NCI-H524 (cell line): ENCODE results near the gene PCMT1.
A peak's percentile ranks its signal among the peaks of the same experiment; 100 is the strongest.
"Not testable (repeated sequence)": the region's sequence is repeated elsewhere in the genome, so short reads cannot be mapped to it uniquely, and the experiment has no call there.

Source experiments
- DNase-seq, 2 experiments: peaks; one replicate each; lab custom pipeline; 2025; lab: John Stamatoyannopoulos, UW

Gene PCMT1

DNA sequence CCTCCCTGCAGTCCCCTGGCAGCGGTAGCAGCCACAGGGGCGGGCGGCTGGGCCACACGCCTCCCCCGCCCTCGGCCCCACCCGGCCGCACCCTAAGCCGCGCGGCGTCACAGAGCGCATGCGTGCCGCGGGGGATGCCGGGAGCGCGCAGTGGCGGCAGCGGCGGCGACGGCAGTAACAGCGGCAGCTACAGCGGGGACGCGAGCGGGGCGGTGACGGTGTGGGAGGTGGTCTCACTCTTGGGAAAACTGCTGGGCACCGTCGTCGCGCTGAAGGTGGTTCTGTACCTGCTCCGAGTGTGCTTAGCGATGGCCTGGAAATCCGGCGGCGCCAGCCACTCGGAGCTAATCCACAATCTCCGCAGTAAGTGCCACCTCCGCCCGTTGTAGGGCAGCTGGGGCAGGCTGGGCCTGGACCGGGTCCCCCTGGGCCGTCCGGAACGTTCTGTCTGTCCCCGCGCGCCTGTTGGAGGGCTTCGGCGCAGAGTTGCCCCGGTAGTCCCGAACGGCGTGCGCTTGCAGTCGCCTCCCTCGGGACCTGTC lies at the start of gene PCMT1:
TSS of gene PCMT1 (plus strand) at position 148 of the 542 bp plus-strand sequence. CDS start at position 309, 161 bp downstream.
- DNase-seq = peak; percentile 86 to 93

DNA sequence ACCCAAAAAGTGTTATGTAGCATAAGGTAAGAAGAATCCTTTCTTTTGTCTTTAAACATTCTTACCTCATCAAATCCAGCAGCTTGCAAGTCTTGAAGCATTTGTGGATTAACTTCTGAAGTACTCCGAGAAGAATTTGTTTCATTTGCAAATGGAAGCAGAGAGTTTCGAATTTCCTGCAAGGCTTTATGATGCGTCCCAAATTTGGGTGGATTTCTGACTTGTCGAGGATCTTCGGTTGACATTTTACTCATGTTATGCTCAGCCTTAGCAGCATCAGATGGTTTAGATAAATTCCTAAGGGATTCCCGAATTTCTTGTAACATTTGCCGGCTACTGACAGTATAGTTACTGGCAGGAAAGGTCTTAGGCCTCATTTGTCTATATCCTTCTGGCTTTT lies 47.8 kb upstream of the PCMT1 start:
- peak; percentile 20 to 79 for DNase-seq

DNA sequence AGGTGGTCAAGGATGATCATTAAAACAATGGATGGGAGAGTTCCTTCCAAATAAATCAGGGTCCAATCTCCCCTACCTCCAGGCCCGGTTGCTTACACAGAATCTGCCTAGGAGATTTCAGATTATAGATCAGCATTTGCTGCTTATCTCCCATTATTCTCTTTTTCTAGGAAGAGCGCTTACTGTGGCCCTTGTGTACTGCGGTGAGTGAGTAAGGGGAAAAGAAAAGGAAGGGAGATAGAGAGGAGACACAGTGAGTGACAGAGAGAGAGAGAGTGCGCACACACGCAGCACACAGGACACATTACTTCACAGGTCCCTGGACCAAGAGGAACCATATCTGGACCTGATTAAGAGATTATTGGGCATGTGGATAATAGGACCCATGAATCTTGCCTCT lies 37.8 kb upstream of the PCMT1 start:
- DNase-seq = no peak

DNA sequence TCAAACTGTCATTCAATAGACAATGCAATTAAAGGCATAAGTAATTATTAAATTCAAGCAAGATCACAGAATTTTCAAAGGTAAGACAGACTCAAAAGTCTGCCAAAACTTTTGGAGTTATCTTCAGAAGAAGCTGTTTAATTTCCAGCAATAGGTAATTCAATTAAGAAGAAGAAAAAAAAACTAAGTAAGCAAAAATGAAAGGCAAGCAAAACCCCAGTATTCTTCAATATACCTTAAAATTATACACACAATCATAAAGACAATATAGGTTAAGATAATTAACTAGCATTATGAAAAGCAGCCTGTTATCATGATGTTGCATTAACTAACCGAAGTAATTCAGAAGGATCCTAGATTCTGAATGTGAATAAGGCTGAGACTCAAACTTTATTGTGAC lies 35.1 kb upstream of the PCMT1 start:
- DNase-seq = no peak

DNA sequence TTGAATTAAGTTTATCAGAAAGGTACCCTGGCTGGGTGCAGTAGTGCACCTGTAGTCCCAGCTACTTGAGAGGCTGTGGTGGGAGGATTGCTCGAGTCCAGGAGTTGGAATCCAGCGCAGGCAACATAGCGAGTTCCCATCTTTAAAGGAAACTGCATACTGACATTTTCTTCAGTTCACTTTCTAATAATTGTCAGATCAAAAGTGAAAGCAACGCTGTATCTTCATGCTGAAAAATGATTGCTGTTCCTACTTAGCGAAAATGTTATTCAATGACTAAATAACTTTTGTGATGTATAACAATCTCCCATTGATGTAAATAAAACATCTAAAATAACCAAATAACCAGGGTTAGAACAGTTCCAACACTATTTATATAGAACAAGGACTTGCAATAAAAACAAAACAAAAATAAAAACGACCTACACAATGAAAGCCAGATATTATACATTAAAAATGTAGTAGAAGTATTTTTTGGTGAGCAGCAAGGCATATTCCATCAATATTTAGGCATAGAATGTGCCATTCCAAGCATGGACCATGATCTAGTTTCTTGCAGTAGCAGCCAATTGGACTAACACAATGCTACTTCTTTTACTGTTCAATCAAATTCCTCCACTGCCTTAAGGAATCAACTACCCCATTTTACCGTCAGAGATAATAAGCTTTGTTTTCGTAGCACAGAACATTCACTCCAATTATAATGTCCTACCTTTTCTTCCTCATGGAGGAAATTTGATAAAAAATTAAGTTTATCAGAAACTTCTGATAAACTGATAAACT lies 33.2 kb upstream of the PCMT1 start:
- no peak for DNase-seq

DNA sequence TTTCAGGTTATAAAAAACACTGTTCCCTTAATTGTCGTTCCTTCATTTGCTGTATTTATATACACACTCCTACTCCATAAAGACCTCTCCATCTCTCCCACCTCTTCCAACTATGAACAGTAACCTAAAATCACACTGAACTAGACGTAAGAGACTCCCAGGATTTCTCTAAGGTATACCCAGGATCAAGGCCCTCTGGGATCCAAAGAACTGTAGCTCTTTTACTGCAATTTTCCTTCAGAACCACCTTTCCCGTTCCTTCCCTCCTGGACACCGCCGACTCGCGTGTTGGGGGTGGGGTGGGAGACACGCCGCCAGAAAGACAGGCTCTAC lies 32.3 kb upstream of the PCMT1 start:
- DNase-seq = no peak

DNA sequence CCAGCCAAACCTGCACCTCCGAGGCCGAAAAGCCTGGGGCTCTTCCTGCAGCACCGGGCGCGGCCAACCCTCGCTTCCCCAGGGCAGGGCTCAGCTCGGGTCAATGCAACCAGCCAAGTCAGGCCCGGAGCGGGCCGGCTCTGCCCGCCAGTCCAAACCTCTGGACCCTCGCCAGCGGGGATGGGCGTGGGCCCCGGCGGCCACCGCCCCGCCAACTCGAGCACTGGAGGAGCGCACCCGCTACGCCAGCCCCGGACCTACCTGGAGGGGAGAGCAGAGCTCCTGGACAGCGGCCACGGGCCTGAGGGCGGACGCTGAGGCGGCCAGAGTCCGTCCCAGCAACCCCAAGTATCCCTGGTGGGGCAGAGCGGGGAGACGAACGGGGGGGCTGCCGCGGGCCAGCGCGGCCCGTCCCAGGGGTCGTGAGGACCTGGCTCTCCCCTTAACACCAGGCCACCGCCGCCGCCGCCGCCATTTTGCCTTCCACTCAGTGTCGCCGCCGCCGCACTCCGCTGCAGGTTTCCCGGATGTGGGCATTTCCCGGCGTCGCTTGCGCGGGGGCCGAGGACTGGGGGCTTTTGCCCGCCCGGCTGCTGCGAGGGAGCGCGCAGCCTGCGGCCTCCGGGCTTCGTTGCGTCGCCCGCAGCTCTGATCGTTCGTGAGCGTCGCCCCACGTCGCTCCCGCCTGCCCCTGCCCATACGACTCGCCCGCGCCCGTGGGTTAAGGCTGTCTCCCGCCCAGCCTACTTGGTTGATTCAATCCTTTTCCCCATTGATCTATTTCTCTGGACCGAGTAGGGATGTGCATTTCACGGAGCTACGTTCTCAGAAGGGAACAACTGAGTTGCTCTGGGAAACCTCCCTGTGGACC lies 31.7 kb upstream of the PCMT1 start, which contains the start of gene LATS1:
TSS of gene LATS1 (minus strand) at position 514 of the 871 bp plus-strand sequence. CDS start 15,975 bp downstream, outside the sequence.
- DNase-seq = peak; percentile 82 to 83

DNA sequence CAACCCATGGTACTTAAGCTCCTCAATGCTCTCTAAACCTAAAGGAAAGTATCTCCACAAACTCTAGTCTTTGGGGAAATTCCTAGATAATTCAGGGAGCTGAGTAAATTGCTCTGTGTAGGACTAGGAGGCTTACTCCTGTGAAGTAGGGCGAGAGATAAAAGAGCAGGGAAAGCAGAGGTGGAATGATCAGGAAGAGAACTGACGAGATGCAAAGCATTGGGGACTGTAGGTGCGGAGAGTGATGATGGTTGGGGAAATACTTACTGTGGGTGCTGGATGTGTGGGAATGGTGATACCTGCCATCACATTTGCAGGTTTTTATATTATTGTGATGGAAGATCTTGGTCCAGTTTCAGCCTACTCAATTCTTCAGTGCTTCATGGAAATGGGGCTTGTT lies 30.0 kb upstream of the PCMT1 start:
- DNase-seq = no peak

DNA sequence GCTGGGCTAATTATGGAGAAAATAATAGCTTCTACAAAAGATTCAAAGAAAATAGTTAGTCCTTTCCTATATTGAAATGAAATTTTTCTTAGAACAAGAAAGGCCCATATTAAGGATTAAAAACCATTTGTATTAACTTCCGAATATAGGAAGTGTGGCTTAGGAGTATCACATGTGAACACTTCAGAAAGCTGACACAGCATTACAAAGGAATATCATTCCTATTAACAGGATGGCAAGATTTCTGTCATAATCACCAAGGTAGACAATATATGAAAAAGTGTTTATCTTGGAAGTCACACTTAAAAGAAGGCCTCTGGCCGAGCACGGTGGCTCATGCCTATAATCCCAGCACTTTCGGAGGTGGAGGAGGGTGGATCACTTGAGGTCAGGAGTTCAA lies 26.3 kb upstream of the PCMT1 start:
- DNase-seq = no peak

DNA sequence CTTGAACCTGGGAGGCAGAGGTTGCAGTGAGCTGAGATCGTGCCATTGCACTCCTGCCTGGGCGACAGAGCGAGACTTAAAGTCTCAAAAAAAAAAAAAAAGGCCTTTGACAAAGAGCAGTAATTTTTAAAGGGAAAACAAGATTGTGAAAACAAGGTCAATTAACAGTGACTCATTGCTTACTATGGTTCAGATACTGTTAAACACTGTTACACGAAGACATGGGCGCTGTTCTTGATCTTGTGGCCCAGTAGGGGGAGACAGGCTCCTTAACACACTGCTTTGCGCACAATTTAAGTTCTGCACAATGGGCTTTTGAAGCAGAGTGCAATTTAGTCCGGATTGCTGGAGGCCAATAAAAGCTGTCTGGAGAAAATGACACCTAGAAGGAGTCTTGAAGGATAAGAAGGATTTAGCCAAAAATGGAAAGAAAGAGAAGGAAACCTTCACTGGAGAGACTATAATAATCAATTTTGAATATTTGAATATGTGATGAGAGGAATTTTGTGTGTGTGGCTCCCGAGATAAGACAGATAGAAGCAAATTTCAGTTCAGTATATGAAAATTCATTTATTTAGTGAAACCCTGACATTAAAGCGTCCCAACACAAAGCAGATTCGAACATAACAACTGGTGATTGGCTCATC lies 25.6 kb upstream of the PCMT1 start:
- peak; percentile 16 to 69 for DNase-seq

DNA sequence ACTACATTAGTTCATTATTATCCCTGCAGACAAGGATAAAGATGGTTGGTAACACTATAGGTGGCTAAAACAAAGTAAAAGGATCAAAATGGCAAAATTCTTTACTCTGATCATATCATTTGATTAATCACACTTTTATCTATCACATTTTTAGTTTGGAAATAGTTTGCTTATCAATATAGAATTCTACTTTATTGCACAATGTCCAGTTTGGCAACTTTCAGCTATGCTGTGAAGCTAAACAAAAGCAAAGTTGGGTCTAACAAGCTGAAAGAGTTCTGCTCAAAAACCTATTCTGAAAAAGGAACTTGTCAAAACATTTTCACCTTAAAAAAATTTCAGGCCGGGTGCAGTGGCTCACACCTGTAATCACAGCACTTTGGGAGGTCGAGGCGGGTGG lies 23.8 kb upstream of the PCMT1 start:
- DNase-seq = no peak

DNA sequence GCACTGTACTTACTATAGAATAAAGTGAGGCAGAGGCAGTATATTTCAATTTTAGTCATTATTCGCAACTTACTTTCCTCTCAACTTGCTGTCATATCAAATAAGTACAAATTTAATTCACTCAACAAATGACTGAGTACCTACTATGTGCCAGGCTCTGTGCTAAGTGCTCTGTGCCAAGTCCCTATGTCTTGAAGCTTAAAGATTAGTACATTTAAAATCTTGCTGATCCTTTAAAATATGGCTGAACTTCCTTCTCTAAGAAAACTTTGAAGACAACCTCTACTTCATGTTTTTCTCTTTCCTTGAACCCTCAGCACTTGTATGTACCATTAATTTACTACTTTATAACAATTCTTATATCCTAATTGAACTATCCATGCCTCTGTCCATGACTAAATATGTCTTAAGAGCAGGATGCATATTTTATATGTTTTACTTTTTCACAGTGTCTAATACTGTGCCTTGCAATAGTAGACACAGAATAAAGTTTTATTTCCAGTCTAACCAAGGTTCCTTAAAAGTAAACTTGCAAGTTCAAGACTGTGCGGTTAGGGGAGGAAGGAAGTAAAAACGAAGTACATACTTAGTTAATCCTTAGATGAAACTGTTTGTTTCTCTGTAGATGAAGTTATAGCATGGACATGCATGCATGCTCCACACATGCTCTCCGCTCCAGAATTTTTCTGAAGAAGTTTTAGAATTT lies 21.6 kb upstream of the PCMT1 start:
- no peak for DNase-seq

DNA sequence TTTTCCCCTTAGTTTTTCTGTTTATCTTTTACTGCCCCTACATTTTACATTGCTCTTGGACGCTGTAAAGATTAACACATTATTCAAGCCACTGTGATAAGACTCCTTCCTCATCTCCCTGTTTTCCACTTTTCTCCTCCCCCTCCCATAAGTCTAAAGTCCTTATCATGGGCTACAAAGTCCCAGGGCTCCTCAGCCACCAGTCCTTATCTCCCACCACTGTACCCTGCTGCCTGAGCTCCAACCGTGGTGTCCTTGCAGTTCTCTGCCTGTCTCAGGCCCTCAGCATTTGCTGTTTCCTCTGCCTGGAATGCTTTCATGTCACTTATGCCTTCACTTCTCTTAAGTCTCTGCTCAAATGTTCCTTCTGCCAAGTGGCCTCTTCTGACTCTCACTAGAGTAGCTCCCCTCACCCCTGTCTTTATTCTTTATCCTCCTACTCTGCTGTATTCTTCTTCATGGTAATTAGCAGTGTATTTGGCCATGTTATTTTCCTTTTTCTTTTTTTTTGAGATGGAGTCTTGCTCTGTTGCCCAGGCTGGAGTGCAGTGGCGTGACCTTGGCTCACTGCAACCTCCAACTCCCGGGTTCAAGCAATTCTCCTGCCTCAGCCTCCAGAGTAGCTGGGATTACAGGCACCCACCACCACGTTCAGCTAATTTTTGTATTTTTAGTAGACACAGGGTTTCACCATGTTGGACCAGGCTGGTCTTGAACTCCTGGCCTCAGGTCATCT lies 20.9 kb upstream of the PCMT1 start:
- no peak for DNase-seq

DNA sequence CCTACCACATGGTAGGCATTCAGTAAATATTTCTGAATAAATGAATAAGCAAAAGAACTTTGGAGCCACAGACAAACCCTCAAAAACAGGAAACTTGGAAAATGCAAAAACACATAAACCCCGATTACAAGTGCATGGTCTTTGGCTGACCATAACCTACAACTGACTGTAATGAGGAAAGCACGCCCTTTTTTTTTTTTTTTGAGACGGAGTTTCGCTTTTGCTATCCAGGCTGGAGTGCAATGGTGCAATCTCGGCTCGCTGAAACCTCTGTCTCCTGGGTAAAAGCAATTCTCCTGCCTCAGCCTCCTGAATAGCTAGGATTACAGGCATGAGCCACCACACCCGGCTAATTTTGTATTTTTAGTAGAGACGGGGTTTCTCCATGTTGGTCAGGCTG lies 19.7 kb upstream of the PCMT1 start:
- no peak for DNase-seq

DNA sequence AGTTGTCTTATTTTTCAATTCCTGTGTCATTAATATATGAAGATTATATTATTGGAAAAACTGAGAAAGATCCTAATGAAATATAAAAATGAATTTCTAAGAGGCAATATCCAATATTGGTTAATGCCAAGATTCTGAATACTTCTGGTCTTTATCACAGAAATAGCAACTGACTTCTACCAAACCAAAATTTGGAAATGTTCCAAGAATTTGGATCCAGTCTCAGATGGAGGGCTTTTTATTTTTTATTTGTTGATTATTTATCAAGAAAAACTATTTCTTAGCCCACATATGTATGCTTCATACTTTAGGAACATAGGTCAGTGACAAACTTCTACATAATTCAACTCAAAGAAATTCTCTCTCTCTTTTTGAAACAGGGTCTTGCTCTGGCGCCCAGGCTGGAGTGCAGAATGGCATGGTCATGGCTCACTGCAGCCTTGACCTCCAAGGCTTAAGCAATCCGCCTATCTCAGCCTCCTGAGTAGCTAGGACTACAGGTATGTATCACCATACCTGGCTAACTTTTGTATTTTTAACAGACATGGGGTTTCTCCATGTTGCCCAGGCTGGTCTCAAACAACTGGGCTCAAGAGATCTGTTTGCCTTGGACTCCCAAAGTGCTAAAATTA lies 16.3 kb upstream of the PCMT1 start:
- DNase-seq = no peak

DNA sequence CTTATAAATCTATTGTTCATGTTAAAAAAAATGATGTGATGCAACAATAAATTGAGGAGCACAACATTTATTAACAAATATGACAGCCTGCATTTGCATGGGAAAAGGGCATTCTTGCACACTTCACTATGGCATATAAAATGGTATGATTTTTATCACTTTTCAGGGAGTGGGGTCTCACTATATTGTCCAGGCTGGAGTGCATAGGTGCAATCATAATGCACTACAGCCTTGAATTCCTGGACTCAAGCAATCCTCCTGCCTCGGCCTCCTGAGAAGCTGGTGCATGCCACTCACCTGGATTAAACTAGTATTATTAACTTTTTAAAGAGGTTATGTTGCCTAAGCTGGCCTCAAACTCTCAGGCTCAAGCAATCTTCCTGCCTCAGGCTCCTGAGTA lies 14.6 kb upstream of the PCMT1 start:
- no peak for DNase-seq

DNA sequence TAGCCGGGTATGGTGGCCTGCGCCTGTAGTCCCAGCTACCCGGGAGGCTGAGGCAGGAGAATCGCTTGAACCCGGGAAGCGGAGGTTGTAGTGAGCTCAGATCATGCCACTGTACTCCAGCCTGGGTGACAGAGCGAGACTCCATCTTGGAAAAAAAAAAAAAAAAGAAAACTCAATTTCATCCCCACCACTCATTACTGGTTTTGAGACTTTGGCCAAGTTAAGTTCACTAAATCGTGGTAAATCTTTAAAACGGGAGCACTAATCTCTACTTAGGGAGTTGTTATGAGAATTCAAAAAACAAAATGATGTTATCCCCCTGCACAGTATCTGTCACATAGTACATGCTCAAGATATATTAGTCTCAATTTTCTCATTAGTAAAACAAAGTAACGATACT lies 4.3 kb upstream of the PCMT1 start:
- not testable (repeated sequence) for DNase-seq

DNA sequence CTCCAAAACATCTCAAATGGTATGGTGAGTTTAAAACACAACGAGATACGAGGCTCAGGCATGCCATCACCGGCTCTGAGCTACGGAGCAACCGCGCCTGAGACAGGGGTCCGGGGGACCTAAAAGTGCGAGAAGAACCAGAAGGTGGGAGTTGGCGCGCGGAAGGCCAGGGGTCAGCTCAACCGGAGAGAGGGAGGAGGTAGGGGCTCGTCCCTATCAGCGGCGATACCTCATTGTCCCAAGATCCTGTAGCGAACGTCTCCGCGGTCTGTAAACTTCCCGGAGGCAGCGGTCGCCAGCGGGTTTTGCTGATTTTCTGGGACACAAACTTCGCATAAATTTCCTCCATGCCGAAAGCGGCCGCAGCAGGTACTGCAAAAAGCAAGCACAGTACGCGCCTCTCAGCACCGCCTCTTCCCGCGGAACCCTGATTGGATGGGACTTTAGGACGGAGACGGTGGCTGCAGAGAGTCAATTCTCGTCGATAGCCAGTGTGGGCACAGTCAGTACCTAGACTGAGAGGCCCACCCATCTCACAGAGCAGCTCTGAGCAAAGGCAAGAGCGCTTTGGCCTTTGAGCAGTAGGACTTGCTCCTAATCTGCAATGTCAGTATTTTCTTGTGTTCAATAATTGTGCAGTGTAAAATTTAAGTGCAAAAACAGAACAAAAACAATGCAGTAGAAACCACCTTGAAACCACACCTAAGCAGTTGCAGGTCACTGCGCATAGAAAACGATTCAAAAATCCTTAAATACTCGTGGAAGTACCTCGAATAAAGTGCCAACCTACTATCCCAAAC lies 3.2 kb upstream of the PCMT1 start, which contains the start of gene NUP43:
TSS of gene NUP43 (minus strand) at position 383 of the 800 bp plus-strand sequence. CDS start at position 349, 34 bp downstream.
- DNase-seq = peak; percentile 94 to 97

DNA sequence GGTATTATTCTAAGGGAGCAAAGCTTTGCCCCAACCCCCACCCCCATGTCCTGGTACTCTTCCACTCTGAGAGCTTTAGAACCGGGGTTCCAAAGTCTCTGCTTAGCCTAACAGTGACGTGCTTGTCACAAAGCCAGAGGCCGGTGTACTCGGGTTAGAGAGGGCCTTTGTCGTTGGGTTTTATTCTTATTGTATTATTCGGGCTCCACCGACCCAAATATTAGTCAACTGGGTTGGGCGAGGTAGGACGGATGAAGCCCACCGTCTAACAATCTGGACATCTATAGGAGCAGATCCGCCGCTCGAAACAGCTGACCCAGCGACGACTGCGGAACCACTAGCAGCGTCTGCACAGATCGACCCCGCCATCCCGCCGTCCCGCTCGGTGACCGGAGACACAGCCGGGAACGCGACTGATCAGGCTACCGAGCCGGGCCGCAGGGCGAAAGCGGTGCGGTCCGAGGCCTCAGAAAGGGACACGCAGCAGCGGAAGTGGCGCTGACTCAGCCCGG lies 403 bp upstream of the PCMT1 start:
- not testable (repeated sequence) for DNase-seq
